Activated CD4-positive, alpha-beta T cell treated with anti-CD3 and anti-CD28 coated beads, Interleukin-2, amount 50 U/mL, for 48 hours (primary cell): ENCODE measurements around the gene SEMA3F.

ENCODE experiments used
- DNase-seq, 2 experiments: peaks; one replicate each; pipeline ENCODE4 v3.0.0-alpha.2; 2020

SEMA3F gene

DNA sequence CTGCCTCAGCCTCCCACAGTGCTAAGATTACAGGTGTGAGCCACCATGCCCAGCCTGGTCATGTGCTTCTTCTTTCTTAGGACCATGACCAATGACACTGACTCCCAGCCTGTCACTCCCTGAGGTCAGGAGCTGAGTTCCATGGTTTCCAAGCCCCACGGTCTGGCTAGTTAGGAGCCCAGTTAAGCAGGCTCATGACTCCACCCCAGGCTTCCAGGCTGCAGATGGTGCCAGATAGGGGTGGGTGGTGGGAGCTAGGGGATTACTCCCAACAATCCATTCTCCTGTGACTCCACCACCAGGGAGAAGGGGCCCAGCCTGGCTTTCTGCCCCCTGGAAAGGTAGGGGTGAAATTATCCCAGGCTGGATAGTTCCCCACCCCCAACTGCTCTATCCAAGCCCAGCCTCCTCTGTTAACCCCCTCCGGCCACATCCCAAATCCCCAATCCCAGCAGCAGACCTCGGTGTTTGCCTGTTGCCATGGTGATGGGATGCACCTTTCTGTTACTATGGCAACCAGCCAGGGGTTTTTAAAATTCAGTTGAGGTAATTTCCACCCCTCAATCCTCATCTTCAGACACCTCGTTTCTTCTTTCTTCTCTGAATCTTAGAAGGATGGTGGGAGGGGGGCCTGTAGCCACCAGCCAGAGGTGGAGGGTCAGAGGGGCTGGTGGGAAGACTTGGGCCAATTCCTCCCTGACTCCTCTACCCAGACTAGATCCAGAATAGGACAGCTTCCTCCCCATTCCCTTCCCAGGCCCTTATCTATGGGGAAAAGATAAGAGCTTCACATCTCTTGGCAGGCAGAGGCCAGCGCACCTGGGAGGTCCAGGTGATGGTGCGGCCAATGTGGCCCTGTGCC, 22.5 kb upstream of the SEMA3F start:
- no peak for DNase-seq

DNA sequence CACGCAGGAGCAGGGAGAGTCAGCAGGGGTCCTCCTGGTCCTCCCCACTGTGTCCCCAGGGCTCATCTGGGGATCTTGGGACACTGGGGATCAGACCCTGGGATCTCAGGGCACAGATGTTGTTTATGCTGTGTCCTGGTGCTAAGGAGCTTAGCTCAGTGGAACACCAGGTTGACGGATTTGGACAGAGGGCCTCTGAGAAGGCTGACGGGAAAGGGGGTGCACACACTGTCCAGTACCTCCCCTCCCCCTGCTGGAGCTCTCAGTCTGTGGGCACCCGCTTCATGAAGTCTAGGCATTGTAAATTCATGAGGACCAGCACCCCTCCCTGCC, 21.9 kb upstream of the SEMA3F start:
- no peak for DNase-seq

DNA sequence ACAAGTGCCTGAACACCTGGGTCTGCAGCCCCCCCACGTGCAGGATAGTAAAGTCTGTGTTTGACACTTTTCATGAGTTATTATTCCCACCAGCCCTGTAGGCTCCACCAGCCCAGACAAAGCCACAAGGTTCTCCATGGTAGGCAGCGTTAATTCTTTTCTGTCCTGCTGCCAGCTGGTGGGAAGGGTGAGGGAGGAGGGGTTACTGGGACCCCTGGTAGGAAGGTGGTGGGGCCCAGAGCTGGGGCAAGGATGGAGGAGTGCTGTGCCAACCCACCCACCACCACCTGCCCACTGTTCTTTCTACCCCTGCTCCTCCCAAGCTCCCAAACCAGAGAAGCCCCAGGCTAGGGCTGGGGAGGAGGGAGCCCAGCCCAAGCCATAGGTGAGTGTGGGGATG, 20.8 kb upstream of the SEMA3F start:
- DNase-seq, result no peak

- no peak for DNase-seq
Measured at GRCh38 chr3:50135964-50136363, 19.2 kb upstream of the SEMA3F start.

DNA sequence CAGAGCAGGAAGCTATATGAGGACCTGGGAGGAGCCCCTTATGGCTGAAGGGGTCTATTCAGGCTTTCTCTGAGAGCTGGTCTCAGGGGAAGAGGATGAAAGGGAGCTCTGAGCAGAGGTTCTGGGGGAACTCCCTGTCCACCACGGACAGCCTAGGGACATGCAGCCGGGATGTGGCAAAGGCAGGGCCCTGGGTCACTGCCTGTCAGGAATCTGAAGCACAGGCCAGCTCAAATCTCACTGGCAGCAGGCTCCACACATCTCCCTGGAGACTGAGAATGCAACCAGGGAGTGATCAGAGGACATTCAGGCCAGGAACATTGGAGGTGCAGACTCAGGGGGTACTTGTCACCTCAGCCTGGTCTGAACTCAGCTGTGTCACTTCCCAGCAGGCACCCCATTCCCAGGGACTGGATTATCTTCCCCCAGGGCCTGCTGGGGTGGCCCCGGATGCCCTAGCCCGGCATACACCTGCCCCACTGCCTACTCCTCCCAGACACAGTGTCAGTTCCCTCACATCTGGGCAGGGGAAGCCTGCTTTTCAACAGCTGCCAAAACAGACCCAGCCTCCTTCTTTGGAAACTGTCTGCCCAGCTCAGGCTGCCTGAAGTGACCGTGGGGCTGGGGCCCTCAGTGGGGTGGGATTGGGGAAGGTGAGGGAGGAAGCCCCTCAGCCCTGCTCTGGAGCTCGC, 18.3 kb upstream of the SEMA3F start:
- no peak for DNase-seq

DNA sequence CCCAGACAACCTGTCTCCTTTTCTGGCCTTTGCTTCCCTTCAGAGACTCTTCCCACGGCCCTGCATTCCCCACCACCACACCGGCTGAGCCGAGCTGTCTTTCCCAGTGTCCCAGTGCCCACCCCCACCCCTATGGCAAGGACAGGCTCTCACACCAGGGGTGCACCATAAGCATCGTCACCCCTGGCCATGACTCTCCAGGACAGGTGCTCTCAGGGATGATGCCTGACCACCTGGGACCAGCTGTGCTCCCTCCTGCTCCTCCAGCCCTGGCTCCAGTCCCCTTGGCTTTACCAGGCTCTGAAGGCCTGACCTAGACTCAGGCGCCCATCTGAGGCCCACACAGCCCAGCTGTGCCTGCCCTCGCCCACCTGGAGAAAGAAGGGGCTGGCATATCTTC, 17.6 kb upstream of the SEMA3F start:
- DNase-seq, result no peak

DNA sequence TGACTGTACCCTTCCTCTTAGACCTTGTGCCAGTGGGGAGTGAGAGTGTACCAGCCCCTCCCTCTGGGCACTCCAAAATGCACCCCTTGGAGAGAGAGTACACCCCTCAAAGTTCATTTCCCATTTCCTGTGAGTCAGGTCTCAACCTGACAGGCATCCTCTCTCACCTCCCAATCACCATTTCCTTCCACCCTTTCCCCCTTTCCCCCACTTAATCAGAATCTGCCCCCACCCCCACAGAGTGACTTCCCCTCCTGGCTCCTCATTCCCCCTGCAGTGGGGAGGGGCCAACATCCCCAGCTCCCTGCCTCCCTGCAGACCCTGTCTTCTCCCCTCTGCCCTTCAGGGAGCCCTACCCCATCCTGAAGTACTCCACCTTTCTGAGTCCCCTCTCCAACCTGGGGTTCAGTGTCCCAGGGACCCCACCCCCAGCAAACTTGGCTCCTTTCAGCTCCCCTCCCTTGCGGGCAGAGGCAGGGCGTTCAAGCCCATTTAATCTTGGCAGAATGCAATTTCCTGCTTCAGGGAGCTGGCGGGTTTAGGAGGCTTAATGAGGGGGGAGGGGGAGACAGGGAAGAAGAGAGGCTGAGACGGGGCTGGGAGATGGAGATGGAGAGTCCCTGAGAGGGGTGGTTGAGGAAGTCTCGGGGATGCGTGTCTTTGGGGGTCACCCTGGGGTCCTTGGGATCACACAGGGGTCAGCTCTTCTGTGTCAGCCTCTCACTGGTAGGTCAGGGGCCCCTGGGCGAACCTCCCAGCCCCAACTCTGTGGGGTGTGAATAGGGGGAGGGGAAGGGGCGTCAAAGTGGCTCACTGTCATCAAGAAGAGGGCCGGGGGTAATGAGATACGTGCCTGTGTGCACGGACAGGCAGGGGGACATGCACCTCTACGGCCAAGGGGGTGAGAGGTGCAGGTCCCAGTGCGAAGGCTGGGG, 16.6 kb upstream of the SEMA3F start:
- DNase-seq, result no peak

DNA sequence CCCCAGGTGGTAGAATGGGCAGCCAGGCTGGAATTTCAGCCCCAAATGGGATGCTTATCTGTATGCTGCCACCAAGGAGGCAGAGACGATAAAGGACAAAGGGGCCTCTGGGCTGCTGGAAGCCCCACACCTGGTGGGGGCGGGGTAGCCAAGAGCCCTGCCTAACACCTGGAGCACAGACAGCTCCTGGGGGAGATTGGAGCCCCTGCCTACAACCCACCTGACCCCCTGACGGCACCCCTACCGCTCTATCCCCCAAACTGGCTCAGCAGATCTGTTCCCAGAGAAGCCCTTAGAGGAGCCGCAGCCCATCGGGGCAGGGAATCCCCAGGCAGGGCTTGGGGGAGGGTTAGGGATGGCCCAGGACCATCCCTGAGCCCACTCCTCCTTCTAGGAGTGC, 15.8 kb upstream of the SEMA3F start:
- DNase-seq, result no peak

DNA sequence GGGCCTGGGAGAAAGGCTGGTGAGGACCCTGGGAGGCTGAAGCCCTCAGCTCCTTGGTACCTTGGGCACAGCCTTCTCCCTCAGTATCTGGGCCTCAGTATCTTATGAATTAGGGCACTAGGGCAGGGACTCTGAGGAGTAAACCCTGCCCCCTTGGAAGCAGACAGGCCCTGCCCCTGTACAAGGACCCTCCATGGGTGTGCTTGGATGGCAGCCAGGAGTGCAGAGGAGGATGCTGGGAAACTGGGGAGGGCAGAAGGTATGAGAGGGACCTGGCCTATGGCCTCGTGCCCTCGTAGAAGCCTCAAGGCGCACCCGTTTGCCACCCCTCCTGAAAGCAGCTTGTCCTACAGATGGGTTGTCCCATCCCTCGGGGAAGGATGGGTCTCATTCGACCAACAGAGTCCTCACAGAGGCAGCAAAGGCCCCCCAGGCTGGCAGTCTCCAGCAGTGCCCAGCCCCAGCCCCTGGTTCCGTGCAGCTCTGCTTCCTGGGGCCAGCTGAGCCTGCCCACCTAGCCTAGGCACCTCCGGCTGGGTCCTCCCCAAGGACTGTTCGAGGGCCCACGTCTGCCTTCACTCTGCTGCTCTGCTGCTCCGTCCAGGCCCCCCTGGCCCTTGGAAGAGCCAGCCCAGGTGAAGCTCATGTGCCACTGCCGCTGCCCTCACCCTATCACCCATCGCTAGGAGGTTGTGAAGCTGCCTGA, 15.3 kb upstream of the SEMA3F start:
- no peak for DNase-seq

DNA sequence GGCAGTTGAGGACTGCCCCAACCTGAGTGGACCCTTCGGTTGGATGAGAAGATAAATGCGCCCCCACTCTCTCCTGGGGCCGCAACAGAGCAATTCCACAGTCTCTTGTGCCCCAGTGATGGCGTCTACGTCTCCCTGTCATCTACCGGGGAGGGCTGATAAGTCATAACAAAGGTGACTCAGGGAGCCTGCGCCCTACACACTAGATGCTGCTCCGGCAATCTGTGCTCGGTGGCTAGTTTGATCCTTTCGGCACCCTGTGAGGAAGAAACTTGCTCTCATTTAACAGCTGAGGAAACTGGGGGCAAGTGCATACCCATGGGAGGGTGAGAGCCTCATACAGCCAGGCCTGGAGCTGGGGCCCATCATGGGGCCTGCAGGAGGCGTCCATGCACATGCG, 14.1 kb upstream of the SEMA3F start:
- no peak for DNase-seq

GRCh38 chr3:50146316-50146901, 8.7 kb upstream of the SEMA3F start:
- DNase-seq, result no peak

DNA sequence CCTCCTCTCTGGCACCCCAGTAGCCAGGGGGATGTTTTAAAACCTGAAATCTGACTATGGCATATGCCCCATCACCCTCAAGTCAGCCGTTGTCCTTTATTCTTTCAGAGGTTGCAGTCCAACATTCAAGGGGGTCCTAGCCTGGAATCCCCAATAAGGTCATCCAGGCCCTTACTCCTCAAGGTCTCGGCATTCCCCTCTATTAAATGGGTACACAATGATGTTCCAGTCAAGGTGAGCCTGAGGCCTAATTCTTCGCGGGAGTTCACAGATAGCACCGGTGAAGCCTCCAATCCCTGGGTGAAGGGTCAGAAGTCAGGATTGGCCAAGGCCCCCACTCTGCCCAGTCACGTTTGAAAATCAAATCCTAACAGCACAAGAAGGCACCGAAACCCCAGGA, 8.1 kb upstream of the SEMA3F start:
- DNase-seq, result no peak

DNA sequence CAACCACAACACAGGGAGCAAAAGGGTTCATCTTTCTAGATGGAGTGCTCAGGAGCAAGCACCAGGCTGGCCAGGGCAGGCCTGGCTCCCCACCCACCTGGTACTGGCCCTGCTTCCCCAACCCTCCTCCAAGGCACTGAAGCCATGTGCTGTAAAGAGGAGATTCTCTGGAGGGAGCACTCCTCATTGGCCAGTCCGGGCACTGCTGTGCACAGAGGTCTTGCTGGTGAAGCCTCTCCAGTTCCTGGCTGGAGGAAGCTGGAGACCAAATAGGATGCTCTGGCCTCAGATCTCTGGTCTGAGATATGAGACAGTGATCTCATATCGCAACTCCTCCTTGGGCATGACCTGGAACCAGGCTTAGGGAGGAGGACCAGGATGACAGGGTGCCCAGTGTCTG, 7.7 kb upstream of the SEMA3F start:
- no peak for DNase-seq

DNA sequence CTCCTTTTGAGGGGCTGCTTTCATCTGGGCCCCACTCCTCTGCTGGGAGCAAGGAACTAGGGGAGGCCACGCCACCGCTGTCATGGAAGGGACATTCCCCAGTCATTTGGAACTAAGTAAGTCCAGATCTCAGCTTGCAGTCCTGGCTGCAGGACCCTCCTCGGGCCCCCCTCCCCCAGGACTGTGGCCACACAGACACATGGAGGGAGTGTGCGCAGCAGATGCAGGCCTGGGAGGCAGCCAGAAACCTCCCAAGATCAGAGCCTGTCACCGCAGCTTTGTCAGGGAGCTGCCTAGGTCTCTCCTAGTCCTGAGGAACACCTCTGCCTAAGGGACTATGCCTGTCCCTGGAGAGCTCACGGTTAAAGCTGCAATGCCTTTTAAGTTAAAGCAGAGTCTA, 7.3 kb upstream of the SEMA3F start:
- DNase-seq, result no peak

- DNase-seq, result no peak
Measured at GRCh38 chr3:50150404-50150750, 4.7 kb upstream of the SEMA3F start.

DNA sequence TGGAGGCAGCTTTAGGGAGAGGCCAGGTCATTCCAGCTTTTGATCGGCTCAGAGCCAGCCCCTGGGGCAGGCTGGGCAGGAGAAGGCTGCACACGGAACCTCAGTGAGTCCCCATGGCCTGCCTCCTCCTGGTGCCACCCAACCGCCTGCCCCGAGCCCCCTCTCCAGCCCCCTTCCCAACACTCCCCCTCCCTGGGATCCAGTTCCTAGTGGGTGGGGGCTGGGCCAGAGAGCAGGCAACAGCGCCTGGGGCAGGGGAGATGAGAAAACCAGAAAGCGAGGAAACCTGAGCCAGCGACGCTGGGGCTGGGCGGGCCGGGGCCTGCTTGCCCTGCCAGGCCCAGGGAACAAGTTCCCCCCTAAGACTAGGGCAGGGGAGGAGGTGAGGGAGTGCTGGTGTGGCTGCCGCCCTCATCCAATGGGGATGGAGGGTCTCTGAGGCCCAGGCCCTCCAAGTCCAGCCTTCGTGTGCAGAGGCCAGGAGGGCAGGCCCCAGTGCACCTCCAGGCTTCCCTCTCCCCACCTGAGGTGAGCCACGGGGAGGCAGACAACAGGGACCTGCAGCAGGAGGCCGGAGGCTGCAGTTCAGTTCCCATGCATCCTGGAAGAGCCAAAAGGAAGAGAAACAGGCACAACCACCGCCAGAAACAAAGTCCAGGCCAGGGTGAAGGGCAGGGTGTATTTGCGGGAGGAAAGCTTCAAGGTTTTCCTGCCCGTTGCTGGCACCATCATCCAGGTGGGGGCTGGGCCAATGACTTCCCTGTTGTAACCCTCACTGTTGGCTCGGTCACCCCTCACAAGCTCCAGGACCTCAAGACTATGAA, 4.0 kb upstream of the SEMA3F start:
- no peak for DNase-seq

DNA sequence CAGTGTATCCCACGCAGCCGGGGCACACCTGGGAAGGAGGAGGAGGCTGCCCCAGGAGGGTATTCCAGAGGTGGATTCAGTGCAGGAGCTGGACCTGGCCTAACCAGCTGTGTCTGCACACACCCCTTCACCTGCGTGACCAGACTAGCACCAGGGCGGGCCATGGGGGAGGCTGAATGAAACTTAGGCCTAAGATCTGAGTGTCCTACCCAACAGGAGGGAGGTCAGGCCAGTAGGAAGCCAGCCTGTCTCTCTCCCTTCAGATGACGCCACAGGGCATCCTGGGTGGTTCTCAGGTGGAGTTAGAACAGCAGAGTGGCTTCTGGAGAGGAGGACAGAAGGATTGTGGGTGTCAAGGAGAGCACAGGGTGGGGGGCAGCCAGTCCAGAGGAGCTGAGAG, 3.4 kb upstream of the SEMA3F start:
- no peak for DNase-seq

DNA sequence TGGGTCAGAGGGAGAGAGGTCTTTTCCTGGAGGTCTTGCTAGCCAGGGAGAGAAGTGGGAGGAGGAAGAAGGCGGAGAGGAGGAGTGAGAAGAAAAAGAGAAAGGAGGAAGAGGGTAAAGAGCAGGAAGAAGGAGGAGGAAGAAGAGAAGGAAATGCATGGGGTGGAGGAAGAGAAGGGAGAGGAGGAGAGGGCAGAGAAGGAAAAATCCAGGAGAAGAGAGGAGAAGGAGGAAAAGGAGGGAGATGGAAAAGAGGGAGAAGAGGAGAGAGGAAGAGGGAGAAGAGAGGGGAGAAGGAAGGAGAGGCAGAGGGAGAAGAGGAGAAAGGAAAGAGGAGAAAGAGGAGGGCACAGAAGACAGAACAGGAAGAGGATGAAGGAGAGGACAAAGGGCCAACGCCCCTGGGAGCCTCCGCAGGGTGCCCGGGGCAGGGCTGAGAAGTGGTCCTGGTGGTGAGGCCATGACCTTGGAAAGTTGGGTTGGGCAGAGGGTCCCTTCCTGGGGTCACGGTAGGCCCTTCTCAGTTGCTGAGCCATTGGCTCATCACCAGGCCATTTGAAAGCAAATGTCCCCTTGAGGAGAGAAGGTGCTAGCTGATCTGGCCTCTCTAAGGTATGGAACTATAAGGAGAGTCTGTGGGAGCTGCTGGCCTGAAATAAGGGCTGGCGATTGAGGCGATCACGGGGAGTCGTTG, 1.2 kb upstream of the SEMA3F start:
- no peak for DNase-seq

GRCh38 chr3:50154476-50154839, 666 bp upstream of the SEMA3F start:
- peak in 1 of 2 experiments; percentile 5 for DNase-seq

- DNase-seq, result no peak
Measured at GRCh38 chr3:50155491-50155878, 361 bp downstream of the SEMA3F start.

- no peak for DNase-seq
Measured at GRCh38 chr3:50155891-50156290, 767 bp downstream of the SEMA3F start.
